MG63 (cell line): ENCODE measurements around the gene NBPF11. TPM values are rescaled to one million over a fixed set of nuclear protein-coding genes. Genes with fewer than 3 reads are reported as not detected.
"Not testable (repeated sequence)": the region's sequence is repeated elsewhere in the genome, so short reads cannot be mapped to it uniquely, and the experiment has no call there.

ENCODE experiments used
- DNase-seq: peaks from one replicate; pipeline ENCODE4 v3.0.0-alpha.2; 2020
- H3K27me3 ChIP-seq: fragments of 250-450 bp; sonication (Bioruptor Pico); 2 replicates; pipeline ENCODE4 v1.5.1; 2020; ENCODE audit warnings: mild to moderate bottlenecking, moderate library complexity
- H3K36me3 ChIP-seq: fragments of 250-450 bp; sonication (Bioruptor Pico); 2 replicates; pipeline ENCODE4 v1.5.1; 2020; ENCODE audit warnings: mild to moderate bottlenecking, moderate library complexity
- H3K4me3 ChIP-seq: fragments of 250-450 bp; sonication (Bioruptor Pico); 2 replicates; pipeline ENCODE4 v1.5.1; 2020; ENCODE audit warnings: mild to moderate bottlenecking, moderate library complexity
- H3K9me3 ChIP-seq: fragments of 250-450 bp; sonication (Bioruptor Pico); 2 replicates; pipeline ENCODE4 v1.5.1; 2020; ENCODE audit warnings: mild to moderate bottlenecking, moderate library complexity
- total RNA-seq: library from RNA; depleted of rRNA; stranded (reverse); fragments of >200 nt; shearing (Covaris generic); gene quantifications from 2 replicates; pipeline ENCODE4 v1.2.3, GENCODE V29; 2014; ENCODE audit warnings: low replicate concordance; rRNA removed

NBPF11 gene
- total RNA-seq, 1 experiment from 2014 or later: 2.5 TPM

DNA sequence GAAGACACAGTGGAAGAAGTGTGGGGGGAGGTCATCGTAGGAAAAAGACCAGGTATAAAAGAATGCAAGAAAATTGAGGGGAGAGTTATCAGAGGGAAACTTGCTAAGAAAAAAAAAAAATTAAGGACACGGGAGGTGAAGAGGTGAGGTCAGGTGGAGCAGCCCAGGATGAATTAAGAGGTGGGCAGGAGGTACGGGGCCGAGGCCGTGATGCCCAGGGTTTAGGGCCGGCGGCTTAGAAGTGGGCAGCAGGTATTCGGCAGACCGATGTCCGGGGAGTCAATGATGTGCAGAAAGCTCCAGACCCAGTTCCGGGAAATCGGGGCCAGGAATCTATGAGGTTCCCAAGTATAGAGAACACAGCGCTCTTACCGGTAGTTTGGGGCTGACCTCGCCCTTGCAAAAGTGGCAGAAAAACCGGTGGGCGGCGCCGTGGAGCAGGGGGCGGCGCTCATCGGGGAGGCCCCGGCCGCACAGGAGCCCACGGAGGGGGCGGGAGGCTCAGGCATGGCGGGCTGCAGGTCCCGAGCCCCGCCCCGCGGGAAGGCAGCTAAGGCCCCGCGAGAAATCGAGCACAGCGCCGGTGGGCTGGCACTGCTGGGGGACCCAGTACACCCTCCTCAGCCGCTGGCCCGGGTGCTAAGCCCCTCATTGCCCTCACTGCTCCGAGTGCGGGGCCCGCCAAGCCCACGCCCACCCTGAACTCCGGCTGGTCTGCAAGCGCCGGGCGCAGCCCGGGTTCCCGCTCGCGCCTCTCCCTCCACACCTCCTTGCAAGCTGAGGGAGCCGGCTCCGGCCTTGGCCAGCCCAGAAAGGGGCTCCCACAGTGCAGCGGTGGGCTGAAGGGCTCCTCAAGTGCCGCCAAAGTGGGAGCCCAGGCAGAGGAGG lies 73.2 kb downstream of the NBPF11 start:
- not testable (repeated sequence) for H3K36me3 ChIP-seq, H3K27me3 ChIP-seq, DNase-seq, H3K4me3 ChIP-seq, H3K9me3 ChIP-seq

DNA sequence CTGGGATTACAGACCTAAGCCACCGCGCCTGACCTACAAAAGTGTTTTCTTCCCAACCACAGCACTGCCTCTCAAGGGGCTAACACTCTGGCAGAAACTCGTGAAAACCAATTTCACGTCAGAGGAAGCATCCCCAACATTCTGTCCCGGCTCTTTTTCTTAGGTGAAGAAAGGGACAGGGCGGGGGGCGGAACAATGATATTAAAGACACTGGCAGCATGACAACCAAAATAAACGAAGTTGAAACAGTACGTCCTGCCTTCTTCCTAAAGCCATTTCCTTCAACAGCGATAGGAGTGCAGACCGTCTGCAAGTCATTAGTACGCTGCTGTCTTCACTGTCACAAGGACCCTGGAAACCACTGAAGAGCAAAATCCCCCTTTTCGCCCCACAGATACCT lies 74.0 kb downstream of the NBPF11 start:
- H3K9me3 ChIP-seq, H3K27me3 ChIP-seq, H3K36me3 ChIP-seq, H3K4me3 ChIP-seq, DNase-seq: not testable (repeated sequence)

DNA sequence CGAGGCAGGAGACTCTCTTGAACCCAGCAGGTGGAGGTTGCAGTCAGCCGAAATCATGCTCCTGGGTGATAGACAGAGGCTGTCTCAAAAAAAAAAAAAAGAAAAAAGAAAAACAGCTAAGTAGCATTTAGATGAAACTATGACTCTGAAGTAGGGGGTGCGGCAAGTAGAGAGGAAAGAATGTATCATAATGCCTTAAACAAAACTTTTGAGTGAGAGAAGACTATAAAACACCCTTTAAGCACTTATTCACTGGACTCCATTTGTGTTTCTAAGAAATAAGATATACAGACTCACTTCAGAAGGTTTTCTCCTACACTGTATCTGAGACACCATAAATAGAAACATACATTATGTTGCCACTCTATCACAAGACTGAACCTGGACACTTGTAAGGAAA lies 74.6 kb downstream of the NBPF11 start:
- H3K4me3 ChIP-seq, H3K27me3 ChIP-seq, DNase-seq, H3K9me3 ChIP-seq, H3K36me3 ChIP-seq: not testable (repeated sequence)

GRCh38 chr1:148073392-148073791 lies 78.7 kb downstream of the NBPF11 start:
- not testable (repeated sequence) for H3K27me3 ChIP-seq, H3K9me3 ChIP-seq, H3K4me3 ChIP-seq, DNase-seq, H3K36me3 ChIP-seq

DNA sequence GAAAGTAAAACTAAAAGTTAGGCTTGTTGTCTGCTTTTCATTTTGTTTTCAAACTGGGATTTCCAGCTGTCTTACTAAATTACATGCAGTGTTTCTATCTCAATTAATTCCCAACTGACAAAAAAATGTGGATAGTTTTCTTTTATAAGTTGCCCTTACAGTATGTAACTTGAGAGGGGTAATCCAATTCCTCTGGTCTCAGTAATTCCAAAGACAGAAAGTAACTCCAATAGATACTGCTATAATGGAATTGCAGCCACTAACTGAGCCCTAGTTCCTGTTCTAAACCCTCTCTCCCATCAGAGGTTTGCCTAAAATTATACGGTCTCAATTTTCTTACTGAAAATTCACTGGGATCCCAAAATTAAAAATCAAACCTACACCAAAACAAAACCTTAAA lies 83.5 kb downstream of the NBPF11 start:
- H3K27me3 ChIP-seq, H3K36me3 ChIP-seq, H3K9me3 ChIP-seq, DNase-seq, H3K4me3 ChIP-seq: not testable (repeated sequence)

- H3K27me3 ChIP-seq, H3K36me3 ChIP-seq, DNase-seq, H3K9me3 ChIP-seq, H3K4me3 ChIP-seq: not testable (repeated sequence)
Measured at GRCh38 chr1:148068201-148068600, 83.9 kb downstream of the NBPF11 start.

GRCh38 chr1:148060294-148060701 lies 91.8 kb downstream of the NBPF11 start:
- H3K4me3 ChIP-seq, DNase-seq, H3K9me3 ChIP-seq, H3K36me3 ChIP-seq, H3K27me3 ChIP-seq: not testable (repeated sequence)

GRCh38 chr1:148057384-148057783 lies 94.7 kb downstream of the NBPF11 start:
- DNase-seq, H3K4me3 ChIP-seq, H3K36me3 ChIP-seq, H3K27me3 ChIP-seq, H3K9me3 ChIP-seq: not testable (repeated sequence)

Other genes starting within 250 kb of the NBPF11 start
- not detected in 2 replicates for gene GJA8, start 249.5 kb downstream of the NBPF11 start, total RNA-seq
- 20.1 and 25.9 TPM in 2 replicates for gene GPR89B, start 223.9 kb downstream of the NBPF11 start, total RNA-seq